Natural killer cell (primary cell): ENCODE measurements around the gene LGMN. TPM values are rescaled to one million over a fixed set of nuclear protein-coding genes. Genes with fewer than 3 reads are reported as not detected.

Experiments
- ATAC-seq, 3 donors: fragments of 150-1000 bp in 2 of 3; fragments of 200-7000 bp in 1 of 3; cut with Tn5 transposase; 1 replicate in 1 of 3; 2 replicates in 2 of 3; pipeline ENCODE4 v1.10.0; 2021; ENCODE audit warnings: mild to moderate bottlenecking in 2 of 3, moderate library complexity in 2 of 3
- DNase-seq, 2 donors: peaks; one replicate each; pipeline versions ENCODE4 v3.0.0 to v3.0.0-alpha.2; 2013 to 2021; ENCODE audit warnings: mixed read lengths in 1 of 2
- H3K27ac ChIP-seq: one replicate; pipeline ENCODE4 v1.5.1; 2013; ENCODE audit warnings: mild to moderate bottlenecking, low read length
- H3K27me3 ChIP-seq: one replicate; pipeline ENCODE4 v1.6.1; 2013; ENCODE audit warnings: low read length; ENCODE audit not compliant: control insufficient read depth, insufficient read depth
- H3K36me3 ChIP-seq: one replicate; pipeline ENCODE4 v1.6.1; 2013; ENCODE audit warnings: low read length; ENCODE audit not compliant: control insufficient read depth, insufficient read depth
- H3K4me1 ChIP-seq: one replicate; pipeline ENCODE4 v1.6.1; 2013; ENCODE audit warnings: low read length; ENCODE audit not compliant: control insufficient read depth, insufficient read depth
- H3K4me3 ChIP-seq: one replicate; pipeline ENCODE4 v1.5.1; 2013; ENCODE audit warnings: low read length
- H3K9me3 ChIP-seq: one replicate; pipeline ENCODE4 v1.6.1; 2013; ENCODE audit warnings: low read length; ENCODE audit not compliant: control insufficient read depth, insufficient read depth
- H3K27ac Mint-ChIP-seq, 2 donors: one replicate each; pipeline ENCODE4 v1.8.0; 2022; ENCODE audit warnings: mild to moderate bottlenecking in 2 of 2, mixed read lengths in 2 of 2, moderate library complexity in 1 of 2
- H3K27me3 Mint-ChIP-seq, 2 donors: one replicate each; pipeline ENCODE4 v1.8.0; 2022; ENCODE audit warnings: low read depth in 2 of 2, mixed read lengths in 2 of 2
- H3K36me3 Mint-ChIP-seq: one replicate; pipeline ENCODE4 v1.8.0; 2022; ENCODE audit warnings: mixed read lengths
- H3K4me1 Mint-ChIP-seq, 2 donors: one replicate each; pipeline ENCODE4 v1.8.0; 2022; ENCODE audit warnings: mixed read lengths in 2 of 2
- H3K4me3 Mint-ChIP-seq: one replicate; pipeline ENCODE4 v1.8.0; 2022; ENCODE audit warnings: mild to moderate bottlenecking, moderate library complexity, mixed read lengths
- H3K9me3 Mint-ChIP-seq, 2 donors: one replicate each; pipeline ENCODE4 v1.8.0; 2022; ENCODE audit warnings: mixed read lengths in 2 of 2
- WGBS: methylation state at CpG from one replicate; pipeline ENCODE4 v1.1.7; 2013; ENCODE audit warnings: missing lambda C conversion rate; ENCODE audit not compliant: insufficient coverage; 5-methylcytosine and 5-hydroxymethylcytosine counted together
- intact Hi-C: fragments of 100-400 bp; cut with micrococcal nuclease; formaldehyde crosslinking; loops from one replicate; pipeline ENCODE4 v1.14.2; 2022
- total RNA-seq, 4 donors: library from RNA; stranded (reverse); fragments of 120-200 nt in 1 of 4; gene quantifications; one replicate each; pipeline versions ENCODE4 v1.2.3 to v1.2.4, GENCODE V29; 2013 to 2022
- TF ChIP-seq, protein P1 (sequence below): fragments of 200-600 bp; IDR thresholded peaks from one replicate; pipeline ENCODE4 v1.8.0; 2022; ENCODE audit warnings: antibody characterized with exemption

Gene LGMN
- total RNA-seq, 3 donors from 2014 or later (not counting 1 experiment from before 2014, with no cell fraction given): 0.39 to 6.1 (median 2.5) TPM

DNA sequence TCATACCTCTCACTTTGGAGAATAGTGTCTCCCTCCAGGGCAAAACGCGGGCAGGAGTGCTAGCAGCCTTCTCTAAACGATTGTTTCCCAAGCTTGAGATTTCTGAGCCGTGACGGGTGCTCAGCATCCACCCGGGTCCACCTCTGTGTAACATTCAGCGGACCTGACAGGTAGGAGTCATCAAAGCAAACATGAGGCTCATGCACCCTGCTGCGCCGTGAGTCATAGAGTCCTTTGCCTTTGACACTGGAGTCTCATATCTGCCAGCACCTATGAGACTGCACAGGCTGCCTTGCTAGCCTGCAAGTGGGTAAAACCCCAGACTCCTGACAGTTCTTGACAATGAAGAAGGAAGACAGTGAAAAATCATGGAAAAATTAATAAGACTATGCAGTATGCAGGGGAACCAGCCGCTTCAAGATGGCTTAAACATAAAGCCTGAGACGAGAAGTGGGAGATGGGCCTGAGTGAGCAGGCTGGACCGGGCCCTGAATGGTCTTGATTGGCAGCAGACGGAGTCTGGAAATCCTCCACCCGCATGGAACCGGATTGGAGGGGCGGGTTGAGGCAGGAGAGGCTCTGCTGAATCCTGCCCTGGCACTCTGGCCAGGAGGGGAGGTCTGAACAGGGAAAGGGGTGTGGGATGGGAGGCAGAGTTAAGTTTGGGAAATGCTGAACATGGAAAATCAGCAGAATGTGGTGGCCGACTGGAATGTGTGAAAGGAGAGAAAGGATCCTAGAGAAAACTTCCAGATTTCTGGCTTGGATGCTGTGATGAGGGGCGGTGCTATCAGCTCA, 54.2 kb downstream of the LGMN start:
- no peak for ATAC-seq
- no peaks in the 10 kb centered on the region for H3K9me3 Mint-ChIP-seq
- peaks cover 21 to 28% of the 10 kb centered on the region in 2 donors for H3K4me1 Mint-ChIP-seq
- Histone ChIP-seq H3K4me1 (peaks cover 28% of the 10 kb centered on the region), H3K4me3 (no peak overlapping the region), H3K36me3 (peaks cover 15% of the 10 kb centered on the region), H3K27me3 (no peaks in the 10 kb centered on the region), H3K27ac (no peak overlapping the region), H3K9me3 (no peaks in the 10 kb centered on the region)
- intact Hi-C loops: no loop called here
- DNase-seq: no peak
- TF ChIP-seq, protein P1, sequence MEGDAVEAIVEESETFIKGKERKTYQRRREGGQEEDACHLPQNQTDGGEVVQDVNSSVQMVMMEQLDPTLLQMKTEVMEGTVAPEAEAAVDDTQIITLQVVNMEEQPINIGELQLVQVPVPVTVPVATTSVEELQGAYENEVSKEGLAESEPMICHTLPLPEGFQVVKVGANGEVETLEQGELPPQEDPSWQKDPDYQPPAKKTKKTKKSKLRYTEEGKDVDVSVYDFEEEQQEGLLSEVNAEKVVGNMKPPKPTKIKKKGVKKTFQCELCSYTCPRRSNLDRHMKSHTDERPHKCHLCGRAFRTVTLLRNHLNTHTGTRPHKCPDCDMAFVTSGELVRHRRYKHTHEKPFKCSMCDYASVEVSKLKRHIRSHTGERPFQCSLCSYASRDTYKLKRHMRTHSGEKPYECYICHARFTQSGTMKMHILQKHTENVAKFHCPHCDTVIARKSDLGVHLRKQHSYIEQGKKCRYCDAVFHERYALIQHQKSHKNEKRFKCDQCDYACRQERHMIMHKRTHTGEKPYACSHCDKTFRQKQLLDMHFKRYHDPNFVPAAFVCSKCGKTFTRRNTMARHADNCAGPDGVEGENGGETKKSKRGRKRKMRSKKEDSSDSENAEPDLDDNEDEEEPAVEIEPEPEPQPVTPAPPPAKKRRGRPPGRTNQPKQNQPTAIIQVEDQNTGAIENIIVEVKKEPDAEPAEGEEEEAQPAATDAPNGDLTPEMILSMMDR: no peak
- no peaks in the 10 kb centered on the region for H3K36me3 Mint-ChIP-seq
- peak overlapping the region in 1 of 2 donors; percentile 41 for H3K27ac Mint-ChIP-seq
- H3K27me3 Mint-ChIP-seq: no peaks in the 10 kb centered on the region
- no peak overlapping the region for H3K4me3 Mint-ChIP-seq
- 93% methylated on average over 18 of the region's 18 CpGs for WGBS

DNA sequence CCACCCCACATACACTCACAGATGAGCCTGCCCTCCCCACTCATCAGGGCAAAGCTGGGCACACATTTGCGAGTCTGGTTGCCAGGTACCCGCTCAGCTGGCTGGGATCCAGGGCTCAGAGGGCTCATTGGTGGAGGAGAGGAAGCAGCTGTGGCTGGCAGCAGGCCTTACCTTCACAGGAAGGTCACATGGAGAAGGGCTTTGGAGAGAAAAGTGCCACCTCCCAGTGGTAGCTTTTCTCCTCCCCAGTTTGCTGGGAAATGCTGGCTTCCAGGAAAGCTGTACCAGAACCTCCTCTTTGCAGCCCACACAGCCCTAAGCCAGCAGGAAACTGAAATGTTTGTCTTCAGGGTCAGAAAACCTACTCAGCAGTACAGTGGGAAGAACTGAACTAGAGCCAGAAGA, 55.6 kb downstream of the LGMN start:
- H3K36me3 ChIP-seq: peaks cover 25% of the 10 kb centered on the region
- H3K27ac Mint-ChIP-seq: peak overlapping the region; percentile 68 to 70
- peaks cover 21 to 28% of the 10 kb centered on the region in 2 donors for H3K4me1 Mint-ChIP-seq
- intact Hi-C loops: no loop called here
- no peaks in the 10 kb centered on the region for H3K36me3 Mint-ChIP-seq
- no peak overlapping the region for H3K4me3 ChIP-seq
- H3K27me3 ChIP-seq: no peaks in the 10 kb centered on the region
- no peak overlapping the region for H3K27ac ChIP-seq
- H3K9me3 ChIP-seq: no peaks in the 10 kb centered on the region
- DNase-seq (peak in 1 of 2 donors; percentile 68), ATAC-seq (peak in 1 of 3 donors; percentile 29)
- no peaks in the 10 kb centered on the region for H3K9me3 Mint-ChIP-seq
- 19% methylated on average over 2 of the region's 2 CpGs for WGBS
- TF ChIP-seq, protein P1: no peak
- H3K4me1 ChIP-seq: peaks cover 28% of the 10 kb centered on the region
- H3K27me3 Mint-ChIP-seq: no peaks in the 10 kb centered on the region
- H3K4me3 Mint-ChIP-seq: no peak overlapping the region

DNA sequence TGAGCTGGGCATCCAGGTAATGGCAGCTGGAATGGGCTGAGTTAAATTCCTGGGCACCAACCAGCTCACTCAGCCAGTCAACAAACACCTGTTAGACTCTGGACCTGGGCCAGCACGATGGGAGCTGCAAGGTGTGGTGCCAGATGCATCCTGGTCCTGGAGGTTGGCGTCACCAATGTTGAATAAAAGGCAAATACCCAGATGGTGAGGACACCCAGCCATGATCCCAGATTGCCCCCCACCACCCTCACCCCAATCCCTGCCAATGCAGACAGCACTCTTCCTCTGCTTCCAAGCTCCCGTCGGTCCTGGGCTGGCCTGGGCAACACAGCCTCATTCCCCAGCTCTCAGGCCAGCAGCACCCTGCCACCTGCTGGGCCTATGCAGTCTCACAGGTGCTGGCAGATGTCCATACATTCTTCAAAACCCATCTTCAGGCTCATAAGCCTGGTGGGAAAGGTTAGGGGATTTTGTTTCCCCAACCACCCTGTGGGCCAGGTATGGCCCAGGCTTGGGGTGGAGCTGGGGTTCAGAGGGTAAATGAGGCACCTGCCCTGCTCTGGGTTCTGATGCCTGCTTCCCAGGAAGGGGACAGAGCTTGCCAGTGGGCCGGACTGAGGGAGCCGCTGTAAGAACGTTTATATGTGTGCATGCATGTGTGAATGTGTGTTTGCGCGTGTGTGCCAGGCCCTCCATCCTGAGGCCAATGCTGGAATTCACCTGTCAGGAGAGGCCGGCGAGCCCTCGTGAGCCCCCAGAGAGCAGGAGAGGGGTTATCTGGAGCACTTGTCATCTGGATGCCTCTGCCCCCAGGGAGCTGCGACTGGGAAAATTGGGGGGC, 58.0 kb downstream of the LGMN start:
- H3K36me3 Mint-ChIP-seq: no peaks in the 10 kb centered on the region
- H3K27me3 Mint-ChIP-seq: no peaks in the 10 kb centered on the region
- no peak for ATAC-seq
- H3K4me1 ChIP-seq: peaks cover 25% of the 10 kb centered on the region
- H3K27ac Mint-ChIP-seq: peak overlapping the region; percentile 65 to 67
- no peaks in the 10 kb centered on the region for H3K9me3 ChIP-seq
- H3K9me3 Mint-ChIP-seq: no peaks in the 10 kb centered on the region
- peak in 1 of 2 donors; percentile 46 for DNase-seq
- H3K4me1 Mint-ChIP-seq: peaks cover 20 to 21% of the 10 kb centered on the region in 2 donors
- H3K4me3 ChIP-seq: no peak overlapping the region
- no peak overlapping the region for H3K27ac ChIP-seq
- peaks cover 44% of the 10 kb centered on the region for H3K36me3 ChIP-seq
- intact Hi-C loops: no loop called here
- H3K27me3 ChIP-seq: no peaks in the 10 kb centered on the region
- no peak overlapping the region for H3K4me3 Mint-ChIP-seq
- TF ChIP-seq, protein P1: no peak
- WGBS: 92% methylated on average over 13 of the region's 13 CpGs
